Dendritic cell treated with granulocyte-macrophage colony-stimulating factor and Interleukin-4, amounts not matched to agents 40 ng/mL and 50 ng/mL, for 4 days (primary cell): ENCODE measurements around the gene FAM210B.
"Not testable (repeated sequence)": the region's sequence is repeated elsewhere in the genome, so short reads cannot be mapped to it uniquely, and the experiment has no call there.

ENCODE experiments used
- H3K27ac Mint-ChIP-seq: one replicate; pipeline ENCODE4 v1.8.0; 2022; ENCODE audit warnings: mild to moderate bottlenecking, mixed read lengths
- H3K27me3 Mint-ChIP-seq: one replicate; pipeline ENCODE4 v1.8.0; 2022; ENCODE audit warnings: mild to moderate bottlenecking, mixed read lengths
- H3K36me3 Mint-ChIP-seq: one replicate; pipeline ENCODE4 v1.8.0; 2022; ENCODE audit warnings: low read depth, mixed read lengths
- H3K4me1 Mint-ChIP-seq: one replicate; pipeline ENCODE4 v1.8.0; 2022; ENCODE audit warnings: low read depth, mixed read lengths
- H3K4me3 Mint-ChIP-seq: one replicate; pipeline ENCODE4 v1.8.0; 2022; ENCODE audit warnings: mild to moderate bottlenecking, moderate library complexity, mixed read lengths
- H3K9me3 Mint-ChIP-seq: one replicate; pipeline ENCODE4 v1.8.0; 2022; ENCODE audit warnings: mixed read lengths
- intact Hi-C: fragments of 100-400 bp; cut with micrococcal nuclease; formaldehyde crosslinking; loops from one replicate; pipeline ENCODE4 v1.15.0; 2022

FAM210B gene

DNA sequence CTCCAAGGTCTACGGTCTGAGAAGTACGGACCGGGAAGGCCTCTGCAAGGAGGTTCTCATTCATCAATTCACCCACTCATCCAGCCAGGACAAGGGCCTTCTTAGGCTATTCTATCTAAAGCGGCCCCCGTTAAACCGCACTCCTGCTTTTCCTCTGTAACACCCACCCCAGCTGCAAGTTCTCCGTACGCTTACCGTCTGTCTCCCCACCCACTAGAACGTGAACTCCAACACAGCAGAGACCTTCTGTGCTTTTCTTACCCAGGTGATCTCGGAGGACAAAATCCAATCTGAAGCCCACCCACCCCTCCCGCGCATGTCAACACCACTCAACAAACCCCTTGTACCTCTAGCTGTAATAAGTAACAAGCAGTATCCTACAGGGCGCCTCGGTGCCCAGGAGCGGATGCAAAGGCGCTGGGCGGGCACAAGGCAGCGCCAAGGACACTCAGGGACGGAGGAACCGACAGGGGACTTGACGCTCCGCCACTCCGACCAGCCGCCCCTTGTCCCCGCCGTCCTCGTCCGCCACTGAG lies 32.9 kb downstream of the FAM210B start:
- Mint-ChIP-seq H3K27me3 (no peaks in the 10 kb centered on the region), H3K4me3 (no peak overlapping the region), H3K4me1 (peaks cover 18% of the 10 kb centered on the region), H3K36me3 (peaks cover 47% of the 10 kb centered on the region), H3K27ac (no peak overlapping the region), H3K9me3 (no peaks in the 10 kb centered on the region)
- intact Hi-C loops, result loop anchor here (1.0 to 10.0 kb wide), 5 partner anchors 11 to 183 kb away; partner anchors contain the start of genes FAM210B and RTF2

DNA sequence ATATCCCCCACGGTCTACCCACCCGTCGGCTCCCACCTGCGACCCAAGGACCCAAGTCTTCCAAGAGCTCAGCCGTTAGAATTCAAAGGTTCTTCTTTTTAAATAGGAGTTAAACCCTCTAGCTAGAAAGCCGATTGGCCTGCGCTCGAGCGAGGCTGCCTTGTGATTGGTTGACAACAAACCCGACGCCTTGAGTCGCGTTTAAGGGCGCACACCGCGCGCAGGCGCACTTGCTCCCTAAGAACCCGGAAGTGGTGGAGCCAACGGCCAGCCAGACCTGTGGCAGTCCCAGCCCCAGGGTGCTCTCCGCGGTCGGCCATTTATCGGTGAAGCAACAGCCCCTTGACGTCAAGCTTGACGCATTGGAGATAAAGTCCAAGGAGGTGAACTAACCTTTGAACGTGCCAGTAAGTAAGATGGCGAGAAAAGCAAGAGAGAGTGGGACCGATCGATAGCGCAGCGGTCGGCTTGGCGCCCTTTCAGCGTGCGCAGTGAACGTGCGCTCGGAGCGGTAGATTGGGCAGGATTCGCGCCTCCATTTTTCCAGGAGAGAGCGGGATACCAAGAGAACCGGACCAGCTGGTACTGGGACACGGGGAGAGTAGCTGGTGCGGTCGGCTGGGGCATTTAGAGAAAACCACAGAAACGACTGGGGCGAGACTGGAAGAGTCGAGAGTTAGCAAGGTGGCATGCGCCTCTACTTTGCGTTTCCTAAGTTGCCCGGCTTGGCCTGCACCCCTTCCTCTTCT lies 33.5 kb downstream of the FAM210B start, which contains the start of the genes AURKA and CSTF1:
Gene AURKA (minus strand): TSS at position 84 of the 749 bp plus-strand sequence. CDS start 4,018 bp downstream, outside the sequence.
Gene CSTF1 (plus strand): TSS at position 514 of the 749 bp plus-strand sequence. CDS start 2,908 bp downstream, outside the sequence.
- Mint-ChIP-seq H3K4me1 (peaks cover 18% of the 10 kb centered on the region), H3K36me3 (peaks cover 52% of the 10 kb centered on the region), H3K27me3 (no peaks in the 10 kb centered on the region), H3K27ac (no peak within 1 kb of the TSS), H3K9me3 (no peaks in the 10 kb centered on the region), H3K4me3 (peak within 1 kb of the TSS; percentile 48)
- intact Hi-C loops, result loop anchor here (1.0 to 10.0 kb wide), 5 partner anchors 12 to 182 kb away; partner anchors contain the start of genes FAM210B and RTF2

DNA sequence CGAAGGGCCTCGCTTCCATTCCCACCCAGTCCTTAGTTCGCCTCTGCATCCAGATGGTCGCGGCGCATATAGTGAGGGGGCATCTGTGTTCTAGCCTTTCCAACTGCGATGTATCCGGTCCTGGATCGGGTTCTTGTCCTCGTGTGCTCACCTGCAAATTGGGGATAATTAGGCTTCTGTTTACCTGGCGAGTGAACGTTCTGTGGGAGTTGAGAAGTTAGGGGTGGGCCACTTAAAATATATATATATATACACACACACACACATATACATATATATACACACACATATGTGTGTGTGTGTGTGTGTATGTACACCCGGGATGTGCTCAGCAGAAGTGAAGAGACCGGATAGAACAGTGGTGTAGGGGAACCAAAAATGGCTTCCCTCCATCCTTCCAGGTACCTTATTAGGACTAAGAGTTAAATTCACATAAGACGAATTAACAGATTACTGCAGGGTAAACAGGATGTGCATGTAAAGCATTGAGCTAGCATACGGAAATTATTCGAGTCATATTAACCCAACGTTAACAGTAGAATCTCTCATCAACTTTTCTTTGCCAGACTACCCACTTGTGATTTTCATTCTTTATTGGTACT lies 34.2 kb downstream of the FAM210B start:
- Mint-ChIP-seq H3K36me3 (peaks cover 54% of the 10 kb centered on the region), H3K4me1 (peaks cover 18% of the 10 kb centered on the region), H3K27ac (no peak overlapping the region), H3K9me3 (no peaks in the 10 kb centered on the region), H3K27me3 (no peaks in the 10 kb centered on the region), H3K4me3 (peak overlapping the region; percentile 48)
- intact Hi-C loops, result loop anchor here (1.0 to 10.0 kb wide), 5 partner anchors 13 to 182 kb away; partner anchors contain the start of genes FAM210B and RTF2

DNA sequence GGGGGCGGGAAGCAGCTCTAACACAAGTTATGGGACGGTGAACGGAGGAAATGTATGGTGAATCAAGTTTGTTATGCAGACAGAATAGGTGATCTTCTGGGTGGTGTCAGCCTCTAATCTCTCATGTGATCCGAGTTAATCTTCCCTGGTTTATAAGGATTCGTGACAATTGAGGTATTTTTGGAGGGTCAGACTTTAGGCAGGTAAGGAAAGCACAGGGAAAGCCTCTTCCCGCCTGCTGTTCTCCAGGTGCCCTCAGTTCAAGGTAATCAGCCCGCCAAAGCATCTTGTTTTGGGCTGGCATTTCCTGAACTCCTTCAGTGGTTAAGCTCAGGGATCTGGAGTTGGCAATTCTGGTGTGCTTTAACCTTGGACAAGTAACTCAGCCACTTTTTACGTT lies 34.9 kb downstream of the FAM210B start:
- Mint-ChIP-seq H3K36me3 (peaks cover 54% of the 10 kb centered on the region), H3K27ac (no peak overlapping the region), H3K27me3 (no peaks in the 10 kb centered on the region), H3K9me3 (no peaks in the 10 kb centered on the region), H3K4me1 (peaks cover 18% of the 10 kb centered on the region), H3K4me3 (peak overlapping the region; percentile 48)
- intact Hi-C loops, result loop anchor here (10.0 kb wide), 1 partner anchor 181 kb away; no protein-coding TSS in a partner anchor

DNA sequence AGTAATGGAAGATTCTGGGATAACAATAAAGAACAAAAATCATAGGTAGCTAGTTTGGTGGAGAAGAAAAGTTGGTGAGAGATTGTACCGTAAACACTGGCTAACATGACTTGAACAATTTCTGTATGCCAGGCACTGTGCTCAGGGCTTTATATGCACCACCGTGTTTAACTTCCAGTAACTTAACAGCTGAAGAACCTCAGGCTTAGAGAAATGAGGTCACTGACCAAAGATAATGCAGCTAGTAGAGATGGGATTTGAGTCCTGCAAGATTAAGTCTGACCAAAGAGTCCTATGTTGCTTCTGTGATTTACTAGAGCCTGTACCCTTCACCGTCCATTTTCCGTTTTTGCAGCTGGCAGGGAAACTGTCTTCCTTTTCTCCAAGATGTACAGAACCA lies 36.4 kb downstream of the FAM210B start:
- Mint-ChIP-seq H3K9me3 (no peaks in the 10 kb centered on the region), H3K36me3 (peaks cover 48% of the 10 kb centered on the region), H3K27ac (no peak overlapping the region), H3K4me1 (peaks cover 8% of the 10 kb centered on the region), H3K4me3 (no peak overlapping the region), H3K27me3 (no peaks in the 10 kb centered on the region)
- intact Hi-C loops, result loop anchor here (10.0 kb wide), 1 partner anchor 180 kb away; no protein-coding TSS in a partner anchor

DNA sequence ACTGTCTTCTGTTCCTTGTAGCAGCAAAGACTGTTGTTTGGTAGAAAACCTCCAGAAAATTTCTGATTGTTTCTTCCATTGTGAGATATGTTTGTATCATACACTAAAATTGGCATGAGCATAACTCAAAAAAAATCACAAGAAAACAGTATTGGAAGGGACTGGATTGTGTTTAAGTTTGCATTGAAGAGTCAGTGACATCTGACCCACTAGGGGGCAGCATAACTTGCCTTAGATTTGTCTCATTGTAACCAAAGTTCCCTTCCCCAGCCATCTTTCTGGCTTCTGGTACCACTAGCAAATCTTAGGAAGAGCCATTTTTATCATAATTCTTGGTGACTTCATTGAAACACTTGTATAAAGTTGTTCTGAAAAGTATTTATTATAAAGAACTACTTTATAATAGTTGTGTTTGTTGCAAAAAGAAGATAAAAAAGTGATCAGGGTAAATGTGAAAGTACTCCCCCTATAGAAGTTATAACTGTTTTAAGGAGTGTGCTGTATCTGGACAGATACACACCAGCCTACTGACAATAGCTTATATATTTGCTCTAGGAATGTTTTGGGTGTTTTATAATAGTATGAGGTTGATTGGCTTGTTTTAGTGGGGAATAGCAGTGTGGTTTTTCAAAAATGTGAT lies 41.3 kb downstream of the FAM210B start:
- Mint-ChIP-seq H3K36me3 (peaks cover 92% of the 10 kb centered on the region), H3K4me1 (no peaks in the 10 kb centered on the region), H3K27me3 (no peaks in the 10 kb centered on the region), H3K27ac (no peak overlapping the region), H3K9me3 (no peaks in the 10 kb centered on the region), H3K4me3 (no peak overlapping the region)
- intact Hi-C loops, result loop anchor here (2.0 kb wide), 1 partner anchor 69 kb away; the partner anchor contains the start of gene RTF2

DNA sequence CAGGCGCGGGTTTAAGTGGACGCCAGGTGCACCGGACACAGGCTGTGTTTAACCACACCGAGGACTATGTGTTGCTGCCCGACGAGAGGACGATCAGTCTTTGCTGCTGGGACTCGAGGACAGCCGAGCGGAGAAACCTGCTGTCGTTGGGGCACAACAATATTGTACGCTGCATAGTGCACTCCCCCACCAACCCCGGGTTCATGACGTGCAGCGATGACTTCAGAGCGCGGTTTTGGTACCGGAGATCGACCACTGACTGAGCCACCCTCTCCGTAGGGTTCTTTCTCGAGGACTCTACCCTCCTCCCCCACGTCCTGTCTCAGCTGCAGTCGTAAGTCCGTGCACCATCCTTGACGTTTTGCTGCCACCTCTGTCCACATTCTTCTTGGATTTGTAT lies 44.7 kb downstream of the FAM210B start:
- H3K27me3 Mint-ChIP-seq, result no peaks in the 10 kb centered on the region
- H3K9me3 Mint-ChIP-seq, result no peaks in the 10 kb centered on the region
- peak overlapping the region; percentile 30 for H3K27ac Mint-ChIP-seq
- intact Hi-C loops, result no loop called here
- peaks cover 1% of the 10 kb centered on the region for H3K4me1 Mint-ChIP-seq
- H3K4me3 Mint-ChIP-seq, result no peak overlapping the region
- H3K36me3 Mint-ChIP-seq, result peaks cover 95% of the 10 kb centered on the region

DNA sequence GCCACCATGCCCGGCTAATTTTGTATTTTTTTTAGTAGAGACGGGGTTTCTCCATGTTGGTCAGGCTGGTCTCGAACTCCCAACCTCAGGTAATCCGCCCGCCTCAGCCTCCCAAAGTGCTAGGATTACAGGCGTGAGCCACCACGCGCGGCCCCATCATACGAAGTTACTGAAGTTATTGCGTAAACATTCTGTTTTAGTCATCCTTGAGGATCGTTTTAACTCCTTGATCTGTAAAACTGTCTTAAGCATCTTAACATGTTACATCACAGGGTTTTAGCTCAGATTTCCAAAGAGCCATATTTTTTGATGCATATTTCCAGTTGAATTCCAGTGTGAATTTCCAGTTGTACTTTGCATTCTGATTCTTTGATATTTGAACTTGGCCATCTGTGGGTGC lies 46.6 kb downstream of the FAM210B start:
- intact Hi-C loops, H3K4me3 Mint-ChIP-seq, H3K27ac Mint-ChIP-seq, H3K9me3 Mint-ChIP-seq, H3K27me3 Mint-ChIP-seq: not testable (repeated sequence)
- Mint-ChIP-seq H3K36me3 (peaks cover 89% of the 10 kb centered on the region), H3K4me1 (peaks cover 15% of the 10 kb centered on the region)

DNA sequence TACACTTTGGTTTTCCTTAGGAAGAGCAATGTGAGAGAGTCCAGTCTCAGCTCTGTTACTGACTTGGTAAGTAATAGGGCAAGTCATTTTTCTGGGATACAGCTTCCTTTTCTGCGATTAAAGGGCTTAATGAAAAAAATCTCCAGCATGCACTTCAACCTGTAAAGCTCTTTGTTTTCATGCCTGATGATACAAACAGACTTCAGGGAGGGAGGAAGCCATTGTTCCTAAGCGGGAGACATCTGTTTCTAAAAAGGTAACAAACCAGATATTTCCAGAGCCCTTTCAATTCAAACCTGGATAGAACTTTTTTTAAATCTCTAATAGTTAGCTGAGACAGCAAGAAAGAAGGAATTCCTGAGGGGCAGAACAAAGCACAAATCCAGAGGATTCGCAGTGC lies 48.1 kb downstream of the FAM210B start:
- Mint-ChIP-seq H3K27me3 (no peaks in the 10 kb centered on the region), H3K4me1 (peaks cover 29% of the 10 kb centered on the region), H3K4me3 (no peak overlapping the region), H3K9me3 (no peaks in the 10 kb centered on the region), H3K27ac (no peak overlapping the region), H3K36me3 (peaks cover 73% of the 10 kb centered on the region)
- intact Hi-C loops, result no loop called here

DNA sequence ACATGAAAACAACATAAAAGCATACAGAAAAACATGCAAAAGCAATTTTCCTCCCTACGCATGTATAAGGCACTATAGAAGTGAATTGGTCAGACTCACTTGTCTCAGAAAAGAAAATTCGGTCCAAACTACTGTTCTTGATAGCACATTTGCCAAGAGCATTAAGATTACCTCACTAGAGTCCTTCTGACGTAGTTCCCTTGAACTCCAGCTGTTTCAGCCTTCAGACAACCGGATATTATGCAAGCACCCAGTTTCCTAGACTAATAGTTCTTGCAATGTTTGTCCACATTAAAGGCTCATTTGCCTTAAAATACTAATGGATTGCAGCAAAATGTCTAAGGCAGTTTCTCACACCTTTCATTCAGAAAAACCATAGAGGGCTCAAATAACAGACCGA lies 50.7 kb downstream of the FAM210B start:
- intact Hi-C loops, result no loop called here
- H3K27me3 Mint-ChIP-seq, result no peaks in the 10 kb centered on the region
- H3K9me3 Mint-ChIP-seq, result no peaks in the 10 kb centered on the region
- no peak overlapping the region for H3K4me3 Mint-ChIP-seq
- H3K27ac Mint-ChIP-seq, result no peak overlapping the region
- peaks cover 48% of the 10 kb centered on the region for H3K4me1 Mint-ChIP-seq
- peaks cover 68% of the 10 kb centered on the region for H3K36me3 Mint-ChIP-seq

DNA sequence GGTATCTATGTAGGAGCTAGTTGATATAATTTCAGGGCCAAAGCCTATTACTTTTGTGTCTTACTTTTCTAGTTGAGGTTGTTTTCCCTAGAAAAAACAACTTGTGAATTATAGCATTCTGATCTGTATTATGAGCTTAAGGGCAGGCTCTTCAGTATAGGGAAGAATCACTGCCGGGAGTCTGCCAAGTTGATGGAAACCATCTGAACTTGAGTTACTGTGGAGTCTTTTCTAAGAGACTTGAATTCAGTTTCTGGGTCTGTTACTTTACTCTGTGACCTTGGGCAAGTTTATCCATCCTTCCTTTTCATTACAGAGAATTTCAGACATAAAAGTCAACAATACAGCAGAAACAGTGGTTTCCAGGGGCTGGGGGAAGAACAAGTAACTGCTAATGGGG lies 51.2 kb downstream of the FAM210B start:
- Mint-ChIP-seq H3K27ac (peak overlapping the region; percentile 89), H3K4me1 (peaks cover 52% of the 10 kb centered on the region), H3K4me3 (no peak overlapping the region), H3K9me3 (no peaks in the 10 kb centered on the region), H3K27me3 (no peaks in the 10 kb centered on the region), H3K36me3 (peaks cover 68% of the 10 kb centered on the region)
- intact Hi-C loops, result no loop called here

DNA sequence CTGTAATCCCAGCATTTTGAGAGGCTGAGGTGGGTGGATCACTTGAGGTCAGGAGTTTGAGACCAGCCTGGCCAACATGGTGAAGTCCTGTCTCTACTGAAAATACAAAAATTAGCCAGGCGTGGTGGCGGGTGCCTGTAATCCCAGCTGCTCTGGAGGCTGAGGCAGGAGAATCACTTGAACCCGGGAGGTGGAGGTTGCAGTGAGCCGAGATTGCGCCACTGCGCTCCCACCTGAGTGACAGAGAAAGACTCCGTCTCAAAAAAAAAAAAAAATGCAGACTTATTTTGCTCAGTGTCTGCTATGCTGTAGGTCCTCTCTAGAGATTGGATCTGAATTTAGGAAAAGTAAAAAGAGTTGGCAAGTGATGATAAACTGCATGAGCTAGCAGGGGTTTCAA lies 52.5 kb downstream of the FAM210B start:
- H3K4me1 Mint-ChIP-seq, result peaks cover 56% of the 10 kb centered on the region
- peaks cover 56% of the 10 kb centered on the region for H3K36me3 Mint-ChIP-seq
- H3K27ac Mint-ChIP-seq, result peak overlapping the region; percentile 89
- not testable (repeated sequence) for H3K27me3 Mint-ChIP-seq, H3K9me3 Mint-ChIP-seq
- intact Hi-C loops, result loop anchor here (1.0 kb wide), 1 partner anchor 19 kb away; the partner anchor contains the start of genes AURKA and CSTF1
- peak overlapping the region; percentile 64 for H3K4me3 Mint-ChIP-seq

DNA sequence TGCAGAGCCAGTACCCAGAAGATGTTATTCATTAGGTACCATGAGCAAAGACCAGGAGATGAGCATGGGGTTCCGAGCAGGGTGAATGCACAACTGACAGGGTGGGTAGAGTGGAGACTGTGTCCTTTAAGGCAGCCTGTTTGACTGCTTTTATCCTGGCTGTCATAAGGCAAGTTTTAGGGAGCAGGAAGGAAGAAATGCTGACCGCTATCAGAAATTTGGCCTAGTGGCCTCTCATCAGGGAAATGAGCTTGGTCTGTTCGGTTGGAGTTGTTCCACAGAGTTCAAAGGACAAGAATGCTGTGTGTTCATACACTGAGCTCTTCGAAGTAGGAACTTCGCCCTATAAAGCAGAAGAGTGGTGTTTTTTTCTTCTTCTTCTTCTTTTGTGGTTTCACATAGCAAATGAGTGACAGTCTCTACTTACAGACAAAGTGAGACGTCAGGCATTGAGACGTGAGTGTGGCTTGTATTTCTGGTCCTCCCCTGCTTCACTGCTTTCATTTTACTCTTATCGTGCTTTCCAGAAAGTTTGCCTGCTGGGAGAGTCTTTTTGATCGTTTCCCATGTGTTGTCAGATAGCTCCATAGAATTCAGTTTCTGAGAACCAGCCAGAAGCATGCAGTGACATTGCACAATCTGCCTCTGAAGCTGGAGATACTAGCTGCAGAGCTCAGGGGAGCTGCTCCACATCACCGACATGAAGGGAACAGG lies 53.1 kb downstream of the FAM210B start, which contains the start of gene CASS4:
Gene CASS4 (plus strand): TSS at position 502 of the 714 bp plus-strand sequence. CDS start 199 bp downstream, at position 701.
- no peaks in the 10 kb centered on the region for H3K27me3 Mint-ChIP-seq
- H3K4me3 Mint-ChIP-seq, result peak within 1 kb of the TSS; percentile 94
- peaks cover 54% of the 10 kb centered on the region for H3K36me3 Mint-ChIP-seq
- peak within 1 kb of the TSS; percentile 89 for H3K27ac Mint-ChIP-seq
- H3K9me3 Mint-ChIP-seq, result no peaks in the 10 kb centered on the region
- peaks cover 62% of the 10 kb centered on the region for H3K4me1 Mint-ChIP-seq
- intact Hi-C loops, result loop anchor here (1.0 to 2.0 kb wide), 2 partner anchors 20 to 57 kb away; partner anchors contain the start of genes AURKA, CSTF1 and RTF2
